B cell (primary cell): ENCODE measurements around the gene SNPH. TPM values are rescaled to one million over a fixed set of nuclear protein-coding genes. Genes with fewer than 3 reads are reported as not detected.

Experiments
- ATAC-seq: fragments of 200-7000 bp; cut with Tn5 transposase; one replicate; pipeline ENCODE4 v1.10.0; 2021; ENCODE audit warnings: low read depth, mild to moderate bottlenecking, moderate number of reproducible peaks, moderate library complexity
- CTCF ChIA-PET: fragments of 350-600 bp; sonication (Branson Sonifier 250); formaldehyde crosslinking; loops from one replicate; lab custom pipeline; 2021; ENCODE audit warnings: antibody characterized with exemption, inconsistent platforms; lab: Charles Lee
- POLR2A ChIA-PET: fragments of 350-600 bp; sonication (Branson Sonifier 250); formaldehyde crosslinking; loops from one replicate; lab custom pipeline; 2021; ENCODE audit warnings: antibody characterized with exemption; lab: Charles Lee
- DNase-seq: peaks from one replicate; pipeline ENCODE4 v3.0.0; 2013
- H2AFZ ChIP-seq: 2 replicates; pipeline ENCODE4 v1.6.1; 2012; ENCODE audit warnings: mild to moderate bottlenecking, low read depth, low read length; ENCODE audit not compliant: insufficient read depth, poor library complexity, severe bottlenecking
- H3K27ac ChIP-seq, 2 donors: 1 replicate in 1 of 2; 2 replicates in 1 of 2; pipeline ENCODE4 v1.5.1; 2012 to 2013; ENCODE audit warnings: low read length in 2 of 2, mild to moderate bottlenecking in 2 of 2, moderate library complexity in 1 of 2
- H3K27me3 ChIP-seq, 4 experiments: fragments of 200-600 bp in 1 of 4; sonication (generic) in 1 of 4; replicated peaks in 1 of 4; 1 replicate in 2 of 4; 2 replicates in 2 of 4; pipeline versions ENCODE4 v1.6.1 to v1.7.0; 2013 to 2016; ENCODE audit warnings: low read length in 3 of 4, mild to moderate bottlenecking in 2 of 4, mixed read lengths in 1 of 4, moderate library complexity in 1 of 4; ENCODE audit not compliant: insufficient read depth in 4 of 4, control insufficient read depth in 3 of 4; ENCODE audit errors: control extremely low read depth in 1 of 4
- H3K36me3 ChIP-seq, 2 experiments: replicated peaks in 1 of 2; 1 replicate in 1 of 2; 2 replicates in 1 of 2; pipeline versions ENCODE4 v1.6.1 to v1.7.1; 2013; ENCODE audit warnings: low read length in 1 of 2; ENCODE audit not compliant: insufficient read depth in 2 of 2, control insufficient read depth in 1 of 2; ENCODE audit errors: control extremely low read depth in 1 of 2, extremely low read depth in 1 of 2
- H3K4me1 ChIP-seq, 2 donors: fragments of 200-600 bp in 1 of 2; sonication (generic) in 1 of 2; 1 replicate in 1 of 2; 2 replicates in 1 of 2; pipeline versions ENCODE4 v1.5.1 to v1.6.1; 2013 to 2017; ENCODE audit warnings: low read length in 2 of 2; ENCODE audit not compliant: control insufficient read depth in 2 of 2, insufficient read depth in 2 of 2
- H3K4me2 ChIP-seq: replicated peaks from 2 replicates; pipeline ENCODE3; 2012; ENCODE audit warnings: mild to moderate bottlenecking, low read depth, low read length; ENCODE audit not compliant: poor library complexity, severe bottlenecking
- H3K4me3 ChIP-seq, 5 experiments: fragments of 200-600 bp in 1 of 5; sonication (generic) in 1 of 5; 1 replicate in 3 of 5; 2 replicates in 2 of 5; pipeline versions ENCODE4 v1.5.1 to v1.7.0; 2011 to 2016; ENCODE audit warnings: low read length in 4 of 5, mild to moderate bottlenecking in 4 of 5, low read depth in 2 of 5, control low read depth in 1 of 5, moderate library complexity in 1 of 5; ENCODE audit not compliant: insufficient read depth in 1 of 5; ENCODE audit errors: control extremely low read depth in 1 of 5, extremely low read depth in 1 of 5
- H3K79me2 ChIP-seq: fragments of 200-600 bp; sonication (generic); one replicate; pipeline ENCODE4 v1.6.0; 2016; ENCODE audit warnings: low read length; ENCODE audit not compliant: control insufficient read depth, insufficient read depth
- H3K9ac ChIP-seq: fragments of 200-600 bp; sonication (generic); 2 replicates; pipeline ENCODE4 v1.6.1; 2017; ENCODE audit warnings: mild to moderate bottlenecking, low read length, moderate library complexity
- H3K9me3 ChIP-seq, 3 donors: one replicate each; pipeline versions ENCODE4 v1.6.1 to v1.7.1; 2013; ENCODE audit warnings: low read length in 2 of 3; ENCODE audit not compliant: control insufficient read depth in 2 of 3, insufficient read depth in 1 of 3; ENCODE audit errors: control extremely low read depth in 1 of 3
- H4K20me1 ChIP-seq: 2 replicates; pipeline ENCODE4 v1.6.0; 2012; ENCODE audit warnings: mild to moderate bottlenecking, low read length; ENCODE audit not compliant: insufficient read depth, control insufficient read depth, poor library complexity, severe bottlenecking
- H3K27ac Mint-ChIP-seq: one replicate; pipeline ENCODE4 v1.8.0; 2021; ENCODE audit warnings: mixed read lengths
- H3K27me3 Mint-ChIP-seq: one replicate; pipeline ENCODE4 v1.8.0; 2021; ENCODE audit warnings: mixed read lengths
- H3K4me1 Mint-ChIP-seq: one replicate; pipeline ENCODE4 v1.8.0; 2021; ENCODE audit warnings: mixed read lengths
- H3K4me3 Mint-ChIP-seq: one replicate; pipeline ENCODE4 v1.8.0; 2021; ENCODE audit warnings: mixed read lengths
- H3K9me3 Mint-ChIP-seq: one replicate; pipeline ENCODE4 v1.8.0; 2022; ENCODE audit warnings: mixed read lengths; ENCODE audit not compliant: insufficient read depth
- EZH2 ChIP-seq: IDR thresholded peaks from 2 replicates; pipeline ENCODE4 v1.6.1; 2012; ENCODE audit warnings: borderline replicate concordance, low read depth, mild to moderate bottlenecking, moderate library complexity, low read length; ENCODE audit not compliant: insufficient read depth, poor library complexity, severe bottlenecking
- WGBS: methylation state at CpG from one replicate; pipeline ENCODE4 v1.1.5; 2013; ENCODE audit warnings: missing lambda C conversion rate; ENCODE audit not compliant: insufficient coverage; 5-methylcytosine and 5-hydroxymethylcytosine counted together
- intact Hi-C: fragments of 100-400 bp; cut with micrococcal nuclease; formaldehyde crosslinking; loops from one replicate; pipeline ENCODE4 v1.10.0; 2022
- polyA plus RNA-seq: library from polyadenylated mRNA; depleted of rRNA; stranded (reverse); fragments of >200 nt; gene quantifications from 2 replicates; pipeline ENCODE4 v1.2.3, GENCODE V29; 2012
- total RNA-seq, 2 donors: library from RNA; stranded (reverse); fragments of 120-200 nt in 1 of 2; gene quantifications; 1 replicate in 1 of 2; 2 replicates in 1 of 2; pipeline versions ENCODE4 v1.2.3 to v1.2.4, GENCODE V29; 2013 to 2022
- TF ChIP-seq, protein P1 (sequence below): fragments of 200-600 bp; IDR thresholded peaks from one replicate; pipeline ENCODE4 v1.8.0; 2022; ENCODE audit warnings: antibody characterized with exemption, mild to moderate bottlenecking

SNPH gene
- total and polyA plus RNA-seq, 2 donors (not counting 1 experiment from before 2014, with no cell fraction given) = 0.67 to 3.0 TPM

DNA sequence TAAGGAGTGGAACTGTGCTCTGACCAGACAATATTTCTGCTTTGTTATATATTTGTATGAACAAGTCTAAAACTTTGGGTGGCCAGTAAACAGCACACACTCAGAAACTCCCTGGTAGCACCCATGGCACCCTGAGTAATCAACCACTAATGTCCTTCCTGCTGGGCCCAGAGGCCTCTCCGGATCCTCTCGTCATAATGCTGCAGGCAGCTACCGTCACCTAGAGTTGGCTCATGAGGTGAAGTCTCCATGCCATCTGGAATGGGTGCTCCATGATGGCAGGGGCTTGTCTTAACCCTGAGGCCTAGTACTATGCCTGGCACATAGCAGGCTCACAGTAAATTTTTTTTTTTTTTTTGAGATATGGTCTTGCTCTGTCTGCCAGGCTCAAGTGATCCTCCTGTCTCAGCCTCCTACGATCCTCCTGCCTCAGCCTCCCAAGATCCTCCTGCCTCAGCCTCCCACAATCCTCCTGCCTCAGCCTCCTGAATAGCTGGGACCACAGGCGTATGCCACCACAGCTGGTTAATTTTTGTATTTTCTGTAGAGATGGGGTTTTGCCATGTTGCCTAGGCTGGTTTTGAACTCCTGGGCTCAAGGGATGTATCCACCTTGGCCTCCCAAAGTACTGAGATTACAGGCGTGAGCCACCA, 65.8 kb downstream of the SNPH start:
- H4K20me1 ChIP-seq = peaks cover 4% of the 10 kb centered on the region
- no peaks in the 10 kb centered on the region for H3K27me3 Mint-ChIP-seq
- ATAC-seq = no peak
- no peak overlapping the region for H3K9ac ChIP-seq
- TF ChIP-seq, protein P1, sequence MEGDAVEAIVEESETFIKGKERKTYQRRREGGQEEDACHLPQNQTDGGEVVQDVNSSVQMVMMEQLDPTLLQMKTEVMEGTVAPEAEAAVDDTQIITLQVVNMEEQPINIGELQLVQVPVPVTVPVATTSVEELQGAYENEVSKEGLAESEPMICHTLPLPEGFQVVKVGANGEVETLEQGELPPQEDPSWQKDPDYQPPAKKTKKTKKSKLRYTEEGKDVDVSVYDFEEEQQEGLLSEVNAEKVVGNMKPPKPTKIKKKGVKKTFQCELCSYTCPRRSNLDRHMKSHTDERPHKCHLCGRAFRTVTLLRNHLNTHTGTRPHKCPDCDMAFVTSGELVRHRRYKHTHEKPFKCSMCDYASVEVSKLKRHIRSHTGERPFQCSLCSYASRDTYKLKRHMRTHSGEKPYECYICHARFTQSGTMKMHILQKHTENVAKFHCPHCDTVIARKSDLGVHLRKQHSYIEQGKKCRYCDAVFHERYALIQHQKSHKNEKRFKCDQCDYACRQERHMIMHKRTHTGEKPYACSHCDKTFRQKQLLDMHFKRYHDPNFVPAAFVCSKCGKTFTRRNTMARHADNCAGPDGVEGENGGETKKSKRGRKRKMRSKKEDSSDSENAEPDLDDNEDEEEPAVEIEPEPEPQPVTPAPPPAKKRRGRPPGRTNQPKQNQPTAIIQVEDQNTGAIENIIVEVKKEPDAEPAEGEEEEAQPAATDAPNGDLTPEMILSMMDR = no peak
- no peak for TF ChIP-seq EZH2
- H3K4me1 Mint-ChIP-seq = peaks cover 60% of the 10 kb centered on the region
- POLR2A ChIA-PET = no interaction called here
- intact Hi-C loops = no loop called here
- no peaks in the 10 kb centered on the region for H3K9me3 Mint-ChIP-seq
- no peak for DNase-seq
- no peak overlapping the region for H2AFZ ChIP-seq
- no peak overlapping the region for H3K4me2 ChIP-seq
- no peaks in the 10 kb centered on the region for H3K27me3 ChIP-seq
- H3K79me2 ChIP-seq = peaks cover 68% of the 10 kb centered on the region
- CTCF ChIA-PET = interaction anchor here (2.0 kb wide), 1 partner anchor 172 kb away, joined by 6 read pairs; no protein-coding TSS in a partner anchor
- WGBS = 95% methylated on average over 4 of the region's 6 CpGs
- peaks cover 0 to 19% of the 10 kb centered on the region in 2 experiments for H3K36me3 ChIP-seq
- peaks cover 16 to 21% of the 10 kb centered on the region in 2 donors for H3K4me1 ChIP-seq
- H3K9me3 ChIP-seq = no peaks in the 10 kb centered on the region
- H3K27ac Mint-ChIP-seq = peak overlapping the region; percentile 53
- H3K27ac ChIP-seq = no peak overlapping the region
- H3K4me3 Mint-ChIP-seq = no peak overlapping the region
- H3K4me3 ChIP-seq = no peak overlapping the region

DNA sequence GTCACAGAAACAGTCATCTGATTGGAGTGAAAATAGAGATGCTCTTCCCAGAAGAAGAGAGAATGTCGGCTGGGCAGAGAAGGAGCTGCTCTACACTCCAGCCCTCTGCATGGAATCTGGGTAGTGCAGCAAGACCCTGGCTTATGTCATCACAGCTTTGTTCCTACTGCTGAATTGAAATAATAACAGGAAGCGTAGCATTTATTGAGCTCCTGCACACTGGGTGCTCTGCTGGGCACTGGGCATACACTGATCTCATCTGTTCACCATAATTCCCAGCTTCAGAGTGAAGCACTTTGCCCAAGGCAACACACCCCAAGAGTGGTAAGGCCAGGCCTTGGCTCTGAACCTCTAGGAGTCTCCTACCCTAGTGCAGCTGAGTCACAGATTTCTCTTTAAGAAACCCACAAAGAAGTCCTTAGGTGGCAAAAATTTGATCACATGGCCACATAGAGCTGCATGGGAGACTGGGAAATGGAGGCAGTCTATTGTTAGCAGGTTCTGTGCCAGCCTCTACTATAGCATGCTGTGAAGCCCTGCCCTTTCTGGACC, 66.7 kb downstream of the SNPH start:
- peaks cover 60% of the 10 kb centered on the region for H3K79me2 ChIP-seq
- intact Hi-C loops = no loop called here
- H3K27ac Mint-ChIP-seq = no peak overlapping the region

More for the DNA sequence above, 66.7 kb downstream of the SNPH start:
- DNase-seq (no peak), ATAC-seq (no peak)
- H3K4me3 Mint-ChIP-seq = no peak overlapping the region
- Histone ChIP-seq H3K27me3 (no peaks in the 10 kb centered on the region), H3K9me3 (no peaks in the 10 kb centered on the region), H3K4me1 (peaks cover 19 to 29% of the 10 kb centered on the region in 2 donors), H3K36me3 (peaks cover 0 to 19% of the 10 kb centered on the region in 2 experiments), H3K27ac (no peak overlapping the region), H2AFZ (no peak overlapping the region), H4K20me1 (peaks cover 5% of the 10 kb centered on the region), H3K4me2 (no peak overlapping the region), H3K4me3 (no peak overlapping the region), H3K9ac (no peak overlapping the region)
- WGBS = 90% methylated on average over 2 of the region's 2 CpGs
- H3K27me3 Mint-ChIP-seq = no peaks in the 10 kb centered on the region
- POLR2A ChIA-PET = no interaction called here
- TF ChIP-seq, protein P1 = no peak
- no peak for TF ChIP-seq EZH2
- CTCF ChIA-PET = interaction anchor here (0.6 to 2.0 kb wide), 4 partner anchors 18 to 171 kb away, joined by 3 to 6 read pairs (median 4); no protein-coding TSS in a partner anchor
- peaks cover 56% of the 10 kb centered on the region for H3K4me1 Mint-ChIP-seq
- H3K9me3 Mint-ChIP-seq = no peaks in the 10 kb centered on the region
